GM12873 (cell line): ENCODE data around the gene CHD5.

Source experiments
- TF ChIP-seq, protein P1 (sequence below): IDR thresholded peaks from 2 replicates; pipeline ENCODE4 v1.5.1; 2012; ENCODE audit warnings: low read depth, mild to moderate bottlenecking, moderate library complexity, low read length, control low read depth; ENCODE audit not compliant: insufficient read depth; ENCODE audit errors: missing control alignments

Gene CHD5

GRCh38 chr1:6086762-6087376 is 93.3 kb downstream of the CHD5 start:
- TF ChIP-seq, protein P1, sequence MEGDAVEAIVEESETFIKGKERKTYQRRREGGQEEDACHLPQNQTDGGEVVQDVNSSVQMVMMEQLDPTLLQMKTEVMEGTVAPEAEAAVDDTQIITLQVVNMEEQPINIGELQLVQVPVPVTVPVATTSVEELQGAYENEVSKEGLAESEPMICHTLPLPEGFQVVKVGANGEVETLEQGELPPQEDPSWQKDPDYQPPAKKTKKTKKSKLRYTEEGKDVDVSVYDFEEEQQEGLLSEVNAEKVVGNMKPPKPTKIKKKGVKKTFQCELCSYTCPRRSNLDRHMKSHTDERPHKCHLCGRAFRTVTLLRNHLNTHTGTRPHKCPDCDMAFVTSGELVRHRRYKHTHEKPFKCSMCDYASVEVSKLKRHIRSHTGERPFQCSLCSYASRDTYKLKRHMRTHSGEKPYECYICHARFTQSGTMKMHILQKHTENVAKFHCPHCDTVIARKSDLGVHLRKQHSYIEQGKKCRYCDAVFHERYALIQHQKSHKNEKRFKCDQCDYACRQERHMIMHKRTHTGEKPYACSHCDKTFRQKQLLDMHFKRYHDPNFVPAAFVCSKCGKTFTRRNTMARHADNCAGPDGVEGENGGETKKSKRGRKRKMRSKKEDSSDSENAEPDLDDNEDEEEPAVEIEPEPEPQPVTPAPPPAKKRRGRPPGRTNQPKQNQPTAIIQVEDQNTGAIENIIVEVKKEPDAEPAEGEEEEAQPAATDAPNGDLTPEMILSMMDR: no peak

GRCh38 chr1:6086358-6086757 is 93.8 kb downstream of the CHD5 start:
- TF ChIP-seq, protein P1: no peak

DNA sequence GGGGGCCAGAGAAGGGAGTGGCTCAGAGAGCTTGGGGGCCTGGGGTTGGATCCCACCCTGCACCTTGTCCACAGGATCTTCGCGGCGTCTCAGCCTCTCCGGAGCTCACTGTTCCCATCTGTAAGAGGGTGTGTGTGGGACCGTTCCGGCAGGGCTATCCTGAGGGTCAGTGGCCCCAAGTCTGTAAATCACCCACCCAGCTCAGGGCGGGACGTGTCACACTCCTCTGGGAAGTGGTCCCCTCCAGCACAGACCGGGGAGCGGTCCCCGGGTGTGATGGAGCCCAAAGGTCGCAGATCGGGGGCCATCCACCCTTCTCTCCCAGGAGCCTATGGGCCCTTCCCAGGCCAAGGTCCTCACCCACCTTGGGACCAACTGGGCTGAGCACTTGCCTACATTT is 94.5 kb downstream of the CHD5 start:
- TF ChIP-seq, protein P1: no peak

- TF ChIP-seq, protein P1: no peak
These were observed 95.2 kb downstream of the CHD5 start for GRCh38 chr1:6084781-6085495.

- TF ChIP-seq, protein P1: no peak
These were observed 96.2 kb downstream of the CHD5 start for GRCh38 chr1:6083801-6084446.

GRCh38 chr1:6083385-6083784 is 96.7 kb downstream of the CHD5 start:
- TF ChIP-seq, protein P1: no peak

GRCh38 chr1:6082430-6082971 is 97.6 kb downstream of the CHD5 start:
- TF ChIP-seq, protein P1: peak; percentile 23
